NCI-H1092 (cell line): ENCODE results near the gene ATP13A5.

Experiments
- DNase-seq: peaks from one replicate; lab custom pipeline; 2025; lab: John Stamatoyannopoulos, UW

ATP13A5 gene

DNA sequence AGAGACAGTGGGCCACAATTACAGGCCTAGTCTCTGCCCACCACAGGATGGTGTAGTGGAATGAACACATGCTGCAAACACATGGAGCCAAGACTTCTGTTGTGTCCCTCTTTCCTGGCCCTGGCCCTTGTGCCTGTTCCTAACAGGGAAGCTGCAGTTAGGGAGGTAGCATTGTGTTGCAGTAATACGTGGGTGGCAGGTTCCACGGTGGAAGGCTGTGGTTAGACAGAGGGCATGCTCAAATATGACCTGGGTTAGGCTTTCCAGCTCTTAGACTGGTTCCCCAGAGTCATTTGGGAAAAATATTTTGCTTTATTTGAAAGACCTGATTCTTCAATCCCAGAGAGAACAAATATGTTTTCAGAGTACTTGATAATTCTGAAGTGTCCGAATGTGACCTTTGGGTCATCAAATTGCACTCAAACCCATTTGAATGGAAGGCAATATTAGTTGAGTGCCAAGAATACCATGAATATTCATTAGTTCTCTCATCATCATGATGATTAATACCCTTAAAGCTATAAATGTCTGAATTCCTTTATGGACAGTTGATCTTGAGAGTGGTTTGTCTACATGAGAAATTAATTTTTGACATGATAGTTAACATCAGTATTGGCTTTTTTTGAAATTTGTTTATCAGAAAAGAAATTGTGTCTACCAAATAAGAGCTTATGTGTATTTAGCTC lies 109.1 kb downstream of the ATP13A5 start:
- no peak for DNase-seq

DNA sequence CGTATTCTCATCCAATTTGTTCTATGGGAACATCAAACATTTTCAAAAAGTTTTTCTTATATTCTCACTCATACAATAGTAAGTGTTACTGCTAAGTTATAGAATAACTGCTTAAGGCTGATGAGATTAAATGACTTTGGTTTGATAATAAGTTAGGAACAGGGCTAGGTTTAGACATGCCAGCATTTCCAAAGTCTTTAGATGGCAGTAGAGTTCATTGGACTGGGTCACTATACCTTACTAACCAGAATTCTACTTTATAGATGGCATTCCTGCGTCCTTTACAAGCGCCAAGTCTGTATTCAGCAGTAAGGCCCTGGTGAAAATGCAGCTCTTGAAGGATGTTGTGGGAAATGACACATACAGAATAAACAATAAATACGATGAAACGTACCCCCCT lies 115.8 kb downstream of the ATP13A5 start:
- no peak for DNase-seq

DNA sequence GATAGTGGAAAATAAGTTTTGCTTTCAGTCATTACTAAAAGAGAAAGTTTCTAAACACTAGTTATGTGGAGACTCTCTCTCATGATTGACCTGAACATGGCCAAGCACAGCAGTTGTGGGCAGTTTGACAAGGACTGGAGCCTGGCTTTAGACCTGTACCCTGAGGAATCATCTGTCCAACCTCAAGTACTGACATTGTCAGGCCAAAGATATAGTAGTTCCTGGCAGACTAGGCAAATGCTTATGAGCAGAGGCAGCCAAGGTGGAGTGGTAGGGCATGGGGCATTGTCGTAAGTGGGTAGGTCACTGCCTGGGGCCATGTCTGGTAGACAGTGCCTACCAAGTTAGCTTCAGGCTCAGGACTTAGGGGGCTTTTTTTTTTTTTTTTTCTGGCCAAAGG lies 116.6 kb downstream of the ATP13A5 start:
- no peak for DNase-seq

GRCh38 chr3:193253986-193254660 lies 124.4 kb downstream of the ATP13A5 start:
- DNase-seq: no peak

- DNase-seq: no peak
Measured at GRCh38 chr3:193250492-193250891, 128.1 kb downstream of the ATP13A5 start.

DNA sequence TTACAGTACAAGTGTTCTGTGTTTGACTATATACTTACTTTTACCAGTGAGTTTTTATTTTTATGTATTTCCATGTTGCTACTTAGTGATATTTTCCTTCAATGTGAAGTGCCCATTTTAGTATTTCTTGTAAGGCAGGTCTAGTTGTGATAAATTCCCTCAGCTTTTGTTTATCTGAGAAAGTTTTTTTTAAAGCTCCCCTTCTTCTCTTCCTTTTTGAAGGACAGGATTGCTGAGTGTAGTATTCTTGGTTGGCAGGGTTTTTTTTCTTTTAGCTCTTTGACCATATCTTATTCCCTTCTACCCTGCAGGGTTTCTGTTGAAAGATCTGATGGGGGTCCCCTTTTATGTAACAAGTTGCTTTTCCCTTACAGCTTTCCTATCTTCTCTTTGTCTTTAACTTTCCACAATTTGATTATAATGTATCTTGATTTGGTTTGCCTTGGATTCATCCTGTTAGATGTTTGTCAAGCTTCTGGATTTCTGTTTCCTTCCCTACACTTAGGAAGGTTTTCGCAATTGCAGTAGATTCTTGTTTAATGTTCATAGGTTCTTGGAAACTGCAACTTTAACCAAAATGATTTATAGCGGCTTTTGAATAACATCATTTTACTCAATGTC lies 129.6 kb downstream of the ATP13A5 start:
- no peak for DNase-seq

DNA sequence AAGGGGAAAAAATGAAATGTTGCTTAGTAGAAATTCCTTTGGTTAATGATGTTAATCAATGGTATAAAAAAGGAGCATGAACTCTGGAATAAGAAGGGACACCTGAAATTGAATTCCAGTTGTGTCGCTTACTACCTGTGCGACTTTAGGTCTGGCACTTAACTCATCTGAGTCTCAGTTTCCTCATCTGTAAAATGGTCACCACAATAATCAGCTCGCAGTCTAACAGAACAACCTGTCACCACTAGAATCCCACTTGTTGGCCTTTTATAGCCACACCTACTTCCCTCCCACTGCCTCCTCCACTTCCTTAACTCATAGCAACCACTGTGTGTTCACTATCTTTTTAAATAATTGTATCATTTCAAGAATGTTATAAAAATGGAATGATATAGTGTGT lies 135.0 kb downstream of the ATP13A5 start:
- DNase-seq: no peak

- no peak for DNase-seq
Measured at GRCh38 chr3:193241716-193242115, 136.8 kb downstream of the ATP13A5 start.

DNA sequence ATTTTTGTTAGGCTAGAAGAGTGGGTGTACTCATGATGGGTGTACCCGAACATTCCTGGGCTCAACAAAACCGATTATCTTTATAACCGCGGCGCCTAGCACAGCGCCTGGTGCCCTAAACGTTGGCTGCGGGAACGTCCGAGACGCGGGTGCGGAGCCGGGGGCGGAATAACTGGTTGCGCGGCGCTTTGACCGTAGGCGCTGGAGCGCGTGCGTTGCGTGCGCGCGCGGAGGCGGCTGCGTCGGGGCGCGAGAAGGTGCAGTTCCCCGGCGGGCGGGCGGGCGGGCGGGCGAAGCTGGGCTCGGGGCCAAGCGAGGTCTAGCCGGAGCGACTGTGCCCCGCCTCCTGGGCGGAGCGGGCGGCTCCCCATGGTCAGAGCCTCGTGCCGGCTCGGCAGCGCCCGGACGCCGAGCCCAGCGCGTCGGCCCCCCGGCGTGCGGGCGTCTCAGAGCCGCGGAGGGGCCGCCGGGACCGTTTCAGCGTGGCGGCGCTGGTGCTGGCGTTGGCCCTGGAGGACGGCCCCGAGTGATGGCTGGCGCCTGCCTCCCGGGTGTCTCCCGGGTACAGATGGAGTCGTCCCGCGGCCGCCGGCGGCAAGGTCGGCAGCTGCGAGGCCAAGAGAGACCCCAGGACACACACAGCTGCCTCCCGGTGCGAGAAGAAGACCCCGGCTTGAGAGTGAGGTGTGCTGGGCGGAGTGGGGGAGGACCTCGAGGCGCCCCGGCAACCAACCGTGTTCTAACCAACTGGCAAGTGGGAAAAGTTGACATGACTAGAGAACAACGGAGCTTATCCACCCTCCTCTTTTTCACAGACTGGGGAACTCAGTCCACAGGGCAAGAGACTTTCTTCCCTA lies 137.5 kb downstream of the ATP13A5 start, which contains the start of gene PLAAT1:
PLAAT1 (plus strand) TSS at position 373 of the 857 bp plus-strand sequence. CDS start 14,429 bp downstream, outside the sequence.
- DNase-seq: peak; percentile 68

- DNase-seq: no peak
Measured at GRCh38 chr3:193240436-193240849, 138.1 kb downstream of the ATP13A5 start.

DNA sequence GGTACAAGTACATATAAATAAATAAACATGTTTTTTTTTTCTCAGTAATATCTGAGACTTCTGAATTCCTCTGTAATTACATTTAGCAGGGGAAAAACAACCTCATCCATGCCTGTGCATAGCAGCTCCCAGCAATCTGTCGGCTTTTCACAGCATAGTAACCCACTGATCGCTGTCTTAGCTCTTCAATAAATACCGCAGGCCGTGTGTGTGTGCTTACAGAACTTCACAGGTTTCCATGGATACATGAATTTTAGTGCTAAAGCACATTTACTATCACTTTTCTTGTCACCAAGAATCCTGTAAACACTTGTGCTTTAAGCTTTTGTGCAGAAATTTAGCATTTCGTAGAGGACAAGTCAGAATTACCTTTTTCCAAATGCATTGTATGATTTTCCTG lies 141.5 kb downstream of the ATP13A5 start:
- DNase-seq: no peak

GRCh38 chr3:193236599-193236998 lies 142.0 kb downstream of the ATP13A5 start:
- DNase-seq: no peak

DNA sequence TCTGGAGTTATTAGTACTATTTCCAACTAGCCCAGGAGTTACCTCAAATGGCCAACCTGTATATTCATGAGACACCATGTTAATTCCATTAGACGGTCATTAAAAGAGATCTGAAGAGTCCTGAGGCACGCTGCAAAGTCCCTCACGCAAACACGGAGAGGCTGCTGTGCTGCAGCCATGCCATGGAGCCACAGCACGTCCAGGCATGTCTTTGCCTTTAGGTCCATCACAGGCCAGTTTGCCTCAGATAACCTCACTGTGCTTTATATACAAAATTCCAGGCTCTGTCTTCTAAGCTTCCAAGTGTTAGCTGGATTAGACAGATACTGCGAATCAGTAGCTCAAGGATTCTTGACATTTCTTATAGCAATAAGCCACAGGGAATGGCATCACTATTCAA lies 147.4 kb downstream of the ATP13A5 start:
- no peak for DNase-seq

DNA sequence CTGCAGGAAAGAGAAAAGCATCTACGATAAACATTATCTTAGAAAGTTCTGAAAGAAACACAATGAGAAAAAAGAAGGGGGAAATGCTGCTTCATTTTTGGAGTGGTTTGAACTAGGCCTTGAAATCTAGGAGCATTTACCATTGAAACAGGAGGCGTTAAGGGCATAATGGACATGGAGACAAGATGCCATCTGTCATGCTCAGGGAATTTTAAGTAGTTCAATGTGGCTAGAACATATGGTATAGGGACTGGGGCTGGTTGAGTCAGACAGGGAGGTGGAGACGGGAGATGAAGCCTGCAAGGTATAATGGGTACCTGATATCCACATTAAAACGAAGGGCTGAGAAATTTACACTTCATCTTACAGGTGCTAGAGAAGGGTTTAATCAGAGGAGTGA lies 147.9 kb downstream of the ATP13A5 start:
- no peak for DNase-seq

DNA sequence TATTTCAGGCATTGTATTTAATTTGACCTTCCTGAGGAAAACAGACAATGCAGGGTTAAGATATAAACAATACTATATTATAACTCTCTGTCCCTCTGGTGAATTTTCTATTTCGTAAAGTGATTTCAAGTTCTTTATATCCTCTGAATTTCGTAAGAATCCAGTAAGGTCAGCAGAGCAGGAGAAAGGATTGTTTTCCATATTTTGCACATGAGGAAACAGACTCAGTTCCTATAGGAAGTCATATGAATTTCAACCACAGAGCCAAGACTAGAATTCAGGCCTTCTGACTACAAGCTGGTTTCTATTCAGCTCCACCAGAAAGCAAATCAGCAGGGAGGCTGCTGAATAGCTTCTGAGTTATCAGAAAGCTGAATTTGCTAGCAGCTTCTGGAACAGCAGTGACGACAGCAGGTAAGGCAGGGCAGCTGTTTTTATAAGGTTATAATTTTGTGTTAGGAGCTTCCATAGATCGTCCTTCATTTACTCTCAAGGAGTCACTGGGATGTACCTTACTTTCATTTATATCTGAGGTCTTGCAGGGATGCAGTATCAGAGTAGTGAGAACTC lies 148.6 kb downstream of the ATP13A5 start:
- DNase-seq: no peak

DNA sequence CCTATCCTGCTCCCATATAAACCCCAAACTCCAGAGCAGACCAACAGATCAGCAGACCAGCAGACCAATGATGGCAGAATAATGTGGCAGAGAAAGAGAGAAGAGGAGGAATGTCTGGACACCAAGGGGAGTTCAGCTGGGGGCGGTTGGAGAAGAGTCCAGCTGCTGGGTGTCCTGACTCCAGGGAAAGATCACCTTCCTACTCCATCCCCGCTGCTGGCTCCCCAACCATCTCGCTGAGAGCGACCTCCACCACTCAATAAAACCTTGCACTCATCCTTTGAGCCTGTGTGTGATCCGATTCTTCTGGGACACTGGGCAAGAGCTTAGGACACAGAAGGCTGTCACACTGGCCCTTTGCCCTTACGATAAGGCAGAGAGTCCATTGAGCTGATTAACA lies 150.3 kb downstream of the ATP13A5 start:
- DNase-seq: no peak

DNA sequence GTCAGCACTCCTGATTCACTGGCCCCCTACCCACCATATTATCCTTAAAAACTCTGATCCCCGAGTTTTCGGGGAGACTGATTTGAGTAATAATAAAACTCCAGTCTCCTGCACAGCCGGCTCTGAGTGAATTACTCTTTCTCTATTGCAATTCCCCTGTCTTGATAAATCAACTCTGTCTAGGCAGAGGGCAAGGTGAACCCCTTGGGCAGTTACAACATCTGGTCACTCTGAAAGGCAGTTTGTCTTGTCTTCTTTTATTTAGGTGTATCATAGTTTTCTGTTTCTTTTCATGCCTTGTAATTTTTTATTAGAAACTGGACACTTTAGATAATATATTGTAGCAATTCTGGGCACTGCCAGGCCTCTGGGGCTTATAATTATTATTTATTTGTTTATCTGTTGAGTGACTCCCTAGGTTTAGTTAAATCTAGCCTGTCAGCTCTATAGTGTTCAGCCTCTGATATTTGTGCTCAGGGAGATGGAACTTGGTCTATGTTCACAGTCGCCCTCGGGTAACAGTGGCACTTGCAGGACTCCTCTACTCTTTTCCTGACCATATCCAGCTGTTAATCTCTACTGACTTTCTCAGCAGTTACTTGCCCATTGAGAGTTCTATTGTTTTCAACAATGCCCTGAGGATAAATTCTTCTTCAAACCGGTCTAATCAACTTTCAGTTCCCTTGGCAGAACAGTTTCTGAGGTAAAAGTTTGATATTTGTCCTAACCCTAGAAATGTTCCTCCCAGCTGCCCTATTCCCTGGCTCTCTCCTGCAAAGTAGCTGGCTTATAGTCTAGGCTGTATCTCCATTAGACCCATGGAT lies 153.0 kb downstream of the ATP13A5 start:
- no peak for DNase-seq
